Measurements from ENCODE around the gene THY1. TPM values are rescaled to one million over a fixed set of nuclear protein-coding genes. Genes with fewer than 3 reads are reported as not detected.

THY1 gene
- polyA plus RNA-seq, 1 experiment = 915 TPM

GRCh38 chr11:119372260-119373058 is 50.5 kb downstream of the THY1 start:
- ChIA-PET CTCF (interaction anchor here (1.5 to 7.5 kb wide), 6 partner anchors 8 to 50 kb away, joined by 4 to 102 read pairs (median 30); partner anchors contain the start of gene C1QTNF5), POLR2A (no interaction called here)
- Histone ChIP-seq H3K4me3 (ENCODE audit: low read depth, low read length) (no peak overlapping the region), H3K27me3 (ENCODE audit: control insufficient read depth, insufficient read depth, low read length) (peaks cover 12% of the 10 kb centered on the region), H3K9me3 (ENCODE audit: control insufficient read depth, insufficient read depth, low read length) (no peaks in the 10 kb centered on the region), H3K27ac (ENCODE audit: low read depth, low read length) (no peak overlapping the region)
- no peak for TF ChIP-seq CTCF (IDR thresholded peaks at IDR 0.05; ENCODE audit: low read depth, low read length)
- no peak for DNase-seq (ENCODE audit: low read depth, low spot score)

- peaks cover 12% of the 10 kb centered on the region for H3K27me3 ChIP-seq (ENCODE audit: control insufficient read depth, insufficient read depth, low read length)
- ChIA-PET POLR2A (interaction anchor here (0.7 kb wide), 1 partner anchor 11 kb away, joined by 3 read pairs; no protein-coding TSS in a partner anchor), CTCF (interaction anchor here (1.9 to 7.5 kb wide), 2 partner anchors 9 to 15 kb away, joined by 9 to 102 read pairs; partner anchors contain the start of gene USP2)
- H3K9me3 ChIP-seq (ENCODE audit: control insufficient read depth, insufficient read depth, low read length) = no peaks in the 10 kb centered on the region
- no peak overlapping the region for H3K4me3 ChIP-seq (ENCODE audit: low read depth, low read length)
- no peak for TF ChIP-seq CTCF (IDR thresholded peaks at IDR 0.05; ENCODE audit: low read depth, low read length)
- DNase-seq (ENCODE audit: low read depth, low spot score) = no peak
- H3K27ac ChIP-seq (ENCODE audit: low read depth, low read length) = no peak overlapping the region
These were observed 51.2 kb downstream of the THY1 start for GRCh38 chr11:119371778-119372182.

GRCh38 chr11:119371067-119371601 is 51.8 kb downstream of the THY1 start:
- H3K27ac ChIP-seq (ENCODE audit: low read depth, low read length) = no peak overlapping the region
- no peak for TF ChIP-seq CTCF (IDR thresholded peaks at IDR 0.05; ENCODE audit: low read depth, low read length)
- H3K4me3 ChIP-seq (ENCODE audit: low read depth, low read length) = no peak overlapping the region
- POLR2A ChIA-PET = interaction anchor here (0.7 kb wide), 1 partner anchor 10 kb away, joined by 3 read pairs; no protein-coding TSS in a partner anchor
- no peak for DNase-seq (ENCODE audit: low read depth, low spot score)
- CTCF ChIA-PET = interaction anchor here (1.5 to 7.5 kb wide), 4 partner anchors 10 to 103 kb away, joined by 5 to 102 read pairs (median 12); partner anchors contain the start of gene USP2
- no peaks in the 10 kb centered on the region for H3K9me3 ChIP-seq (ENCODE audit: control insufficient read depth, insufficient read depth, low read length)
- H3K27me3 ChIP-seq (ENCODE audit: control insufficient read depth, insufficient read depth, low read length) = peaks cover 12% of the 10 kb centered on the region

- ChIA-PET CTCF (interaction anchor here (0.7 to 7.5 kb wide), 6 partner anchors 10 to 104 kb away, joined by 3 to 102 read pairs (median 7); partner anchors contain the start of gene USP2), POLR2A (interaction anchor here (0.7 kb wide), 1 partner anchor 585 kb away, joined by 3 read pairs; no protein-coding TSS in a partner anchor)
- H3K27me3 ChIP-seq (ENCODE audit: control insufficient read depth, insufficient read depth, low read length) = peaks cover 12% of the 10 kb centered on the region
- no peak overlapping the region for H3K27ac ChIP-seq (ENCODE audit: low read depth, low read length)
- no peak for TF ChIP-seq CTCF (IDR thresholded peaks at IDR 0.05; ENCODE audit: low read depth, low read length)
- no peak for DNase-seq (ENCODE audit: low read depth, low spot score)
- no peaks in the 10 kb centered on the region for H3K9me3 ChIP-seq (ENCODE audit: control insufficient read depth, insufficient read depth, low read length)
- H3K4me3 ChIP-seq (ENCODE audit: low read depth, low read length) = no peak overlapping the region
These were observed 52.4 kb downstream of the THY1 start for GRCh38 chr11:119370486-119371046.
